Large intestine (tissue), 12 donors: ENCODE measurements around the gene OR3A1. TPM values are rescaled to one million over a fixed set of nuclear protein-coding genes. Genes with fewer than 3 reads are reported as not detected.
"Not testable (repeated sequence)": the region's sequence is repeated elsewhere in the genome, so short reads cannot be mapped to it uniquely, and the experiment has no call there.

Experiments used
- DNase-seq, 2 donors: peaks; one replicate each; pipeline versions ENCODE4 v3.0.0 to v3.0.0-alpha.2; 2013
- H3K27ac ChIP-seq: one replicate; pipeline ENCODE4 v1.5.1; 2013; ENCODE audit warnings: low read length
- H3K27me3 ChIP-seq: 2 replicates; pipeline ENCODE4 v1.6.1; 2013; ENCODE audit warnings: low read length; ENCODE audit not compliant: control insufficient read depth, insufficient read depth
- H3K36me3 ChIP-seq: 2 replicates; pipeline ENCODE4 v1.6.1; 2013; ENCODE audit warnings: low read length; ENCODE audit not compliant: control insufficient read depth, insufficient read depth
- H3K4me1 ChIP-seq: one replicate; pipeline ENCODE4 v1.6.1; 2013; ENCODE audit warnings: low read length; ENCODE audit not compliant: control insufficient read depth, insufficient read depth
- H3K4me3 ChIP-seq: one replicate; pipeline ENCODE4 v1.5.1; 2013; ENCODE audit warnings: low read length
- H3K9me3 ChIP-seq: one replicate; pipeline ENCODE4 v1.6.1; 2013; ENCODE audit warnings: mild to moderate bottlenecking, low read depth, low read length, moderate library complexity; ENCODE audit not compliant: control insufficient read depth
- WGBS: methylation state at CpG from one replicate; pipeline ENCODE4 v1.1.5; 2013; ENCODE audit warnings: low lambda C conversion rate; ENCODE audit not compliant: insufficient coverage; 5-methylcytosine and 5-hydroxymethylcytosine counted together
- long read RNA-seq, 11 donors: transcript quantifications; one replicate each; lab custom pipeline, GENCODE V29; 2026
- polyA plus RNA-seq: library from polyadenylated mRNA; unstranded; fragments of 120-200 nt; gene quantifications from one replicate; pipeline ENCODE4 v1.2.1, GENCODE V29; 2013

The OR3A1 gene, protein sequence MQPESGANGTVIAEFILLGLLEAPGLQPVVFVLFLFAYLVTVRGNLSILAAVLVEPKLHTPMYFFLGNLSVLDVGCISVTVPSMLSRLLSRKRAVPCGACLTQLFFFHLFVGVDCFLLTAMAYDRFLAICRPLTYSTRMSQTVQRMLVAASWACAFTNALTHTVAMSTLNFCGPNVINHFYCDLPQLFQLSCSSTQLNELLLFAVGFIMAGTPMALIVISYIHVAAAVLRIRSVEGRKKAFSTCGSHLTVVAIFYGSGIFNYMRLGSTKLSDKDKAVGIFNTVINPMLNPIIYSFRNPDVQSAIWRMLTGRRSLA
- polyA plus RNA-seq: not detected
- long read RNA-seq, donor 1: 0 reads
- long read RNA-seq, donor 2: 0 reads
- long read RNA-seq, donor 3: 0 reads
- long read RNA-seq, donor 4: 0 reads
- long read RNA-seq, donor 5: 0 reads
- long read RNA-seq, donor 6, partial matches to known transcripts: 0 of 1 reads
- long read RNA-seq, donor 6, other reads (novel, unspliced or antisense): 0 of 1 reads
- long read RNA-seq, donor 7: 0 reads
- long read RNA-seq, donor 8: 0 reads
- long read RNA-seq, donor 9: 0 reads
- long read RNA-seq, donor 10: 0 reads
- long read RNA-seq, donor 11: 0 reads

DNA sequence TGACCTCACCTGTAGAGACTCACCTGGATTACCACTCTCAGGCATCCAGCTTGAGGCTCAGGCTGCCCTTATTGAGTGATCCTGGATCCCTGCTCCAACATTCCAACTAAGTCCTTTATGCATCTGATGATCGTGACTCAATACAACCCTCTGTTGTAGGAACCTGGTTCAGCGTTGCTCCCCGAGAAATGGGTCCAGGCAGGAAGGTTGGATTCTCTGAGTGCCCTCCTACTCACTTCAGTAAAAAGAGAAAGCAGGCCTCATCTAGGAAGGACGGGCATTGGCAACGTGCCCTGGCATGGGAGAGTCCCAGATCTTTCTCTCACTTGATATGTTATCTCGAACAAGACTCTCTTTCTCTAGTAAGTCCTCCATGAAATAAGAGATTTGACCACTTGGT, at the start of gene OR3A1:
OR3A1 (minus strand) TSS at position 101 of the 400 bp plus-strand sequence. CDS start 5,778 bp downstream, outside the sequence.
- Histone ChIP-seq H3K27me3 (no peaks in the 10 kb centered on the region), H3K9me3 (no peaks in the 10 kb centered on the region), H3K27ac (no peak within 1 kb of the TSS), H3K36me3 (no peaks in the 10 kb centered on the region), H3K4me1 (no peaks in the 10 kb centered on the region), H3K4me3 (no peak within 1 kb of the TSS)
- no peak for DNase-seq
- WGBS: 90% methylated on average over 2 of the region's 6 CpGs

DNA sequence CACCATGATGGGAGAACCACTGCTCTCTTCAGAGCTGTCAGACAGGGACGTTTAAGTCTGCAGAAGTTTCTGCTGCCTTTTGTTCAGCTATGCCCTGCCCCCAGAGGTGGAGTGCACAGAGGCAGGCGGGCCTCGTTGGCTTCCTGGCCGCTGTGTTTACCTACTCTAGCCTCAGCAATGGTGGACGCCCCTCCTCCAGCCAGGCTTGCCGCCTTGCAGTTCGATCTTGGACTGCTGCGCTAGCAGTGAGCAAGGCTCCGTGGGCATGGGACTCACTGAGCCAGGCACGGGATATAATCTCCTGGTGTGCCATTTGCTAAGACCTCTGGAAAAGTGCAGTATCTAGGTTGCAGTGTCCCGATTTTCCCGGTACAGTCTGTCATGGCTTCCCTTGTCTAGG, 44.6 kb upstream of the OR3A1 start:
- WGBS: no CpG with 5 or more reads among the region's 12 CpGs
- H3K27me3 ChIP-seq, H3K4me1 ChIP-seq, DNase-seq, H3K27ac ChIP-seq, H3K36me3 ChIP-seq, H3K9me3 ChIP-seq, H3K4me3 ChIP-seq: not testable (repeated sequence)

DNA sequence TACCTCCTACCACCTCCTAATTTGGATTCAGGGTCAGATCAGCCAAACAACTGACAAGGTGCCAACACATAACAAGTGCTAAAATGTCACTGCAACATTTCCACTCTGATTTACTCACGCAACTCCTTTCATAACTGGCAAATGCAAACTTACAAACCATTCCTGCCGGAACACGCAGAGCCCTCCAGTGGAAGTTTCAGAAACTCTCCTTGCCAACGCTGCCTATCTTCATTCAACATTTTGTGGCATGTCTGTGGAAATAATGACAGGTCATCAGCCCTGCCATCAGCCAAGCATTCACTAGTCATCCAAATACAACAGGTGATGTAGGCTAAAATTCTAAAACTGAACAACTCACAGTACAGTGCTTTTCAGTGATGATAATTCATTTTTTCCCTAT, 37.7 kb upstream of the OR3A1 start:
- H3K27me3 ChIP-seq: no peaks in the 10 kb centered on the region
- no peak for DNase-seq
- H3K36me3 ChIP-seq: no peaks in the 10 kb centered on the region
- no peak overlapping the region for H3K27ac ChIP-seq
- no peaks in the 10 kb centered on the region for H3K9me3 ChIP-seq
- no peaks in the 10 kb centered on the region for H3K4me1 ChIP-seq
- no CpG with 5 or more reads among the region's 4 CpGs for WGBS
- no peak overlapping the region for H3K4me3 ChIP-seq

DNA sequence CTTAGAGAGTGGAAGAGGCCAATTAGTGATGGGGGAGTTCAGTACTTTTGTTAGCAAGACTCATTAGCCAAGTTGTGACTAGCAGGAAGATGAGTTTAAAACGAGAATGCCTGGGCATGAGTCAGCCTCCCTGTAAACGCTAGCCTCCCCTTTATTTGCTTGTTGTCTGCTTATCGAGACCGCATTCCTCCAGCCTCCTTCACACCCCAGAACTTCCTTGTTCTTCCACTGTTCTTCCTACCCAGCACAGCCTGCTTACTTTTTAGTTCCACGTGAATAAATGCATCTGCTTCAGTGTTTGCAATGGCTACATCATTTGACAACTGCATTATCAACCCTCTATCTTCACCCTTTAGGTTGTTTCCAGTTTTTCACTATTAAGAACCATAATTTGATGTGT, 20.2 kb upstream of the OR3A1 start:
- H3K4me3 ChIP-seq: no peak overlapping the region
- WGBS: 20% methylated on average over 2 of the region's 5 CpGs
- no peak for DNase-seq
- H3K27ac ChIP-seq: no peak overlapping the region
- H3K36me3 ChIP-seq: no peaks in the 10 kb centered on the region
- H3K9me3 ChIP-seq: no peaks in the 10 kb centered on the region
- H3K4me1 ChIP-seq: no peaks in the 10 kb centered on the region
- no peaks in the 10 kb centered on the region for H3K27me3 ChIP-seq

DNA sequence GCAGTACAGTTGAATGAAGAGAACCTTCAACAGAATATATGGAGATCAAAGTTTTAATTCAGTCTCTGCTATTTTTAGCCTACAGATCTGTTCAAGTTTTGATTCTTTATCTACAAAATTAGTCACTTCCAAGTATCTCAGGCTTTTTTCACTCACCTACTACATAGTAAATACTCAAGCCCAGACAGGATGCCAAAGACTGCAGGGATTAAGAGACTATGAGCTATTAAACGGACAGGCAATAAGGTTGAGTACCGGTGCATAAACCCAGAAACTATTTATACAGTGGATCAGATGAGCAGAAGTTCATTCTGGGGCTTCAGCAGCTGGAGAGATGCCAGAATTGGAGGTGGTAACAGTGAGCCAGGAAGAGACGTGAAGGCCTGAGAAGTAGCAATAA, 18.7 kb upstream of the OR3A1 start:
- Histone ChIP-seq H3K4me1 (no peaks in the 10 kb centered on the region), H3K36me3 (no peaks in the 10 kb centered on the region), H3K4me3 (no peak overlapping the region), H3K27ac (no peak overlapping the region), H3K27me3 (no peaks in the 10 kb centered on the region), H3K9me3 (no peaks in the 10 kb centered on the region)
- WGBS: no CpG with 5 or more reads among the region's 3 CpGs
- no peak for DNase-seq

DNA sequence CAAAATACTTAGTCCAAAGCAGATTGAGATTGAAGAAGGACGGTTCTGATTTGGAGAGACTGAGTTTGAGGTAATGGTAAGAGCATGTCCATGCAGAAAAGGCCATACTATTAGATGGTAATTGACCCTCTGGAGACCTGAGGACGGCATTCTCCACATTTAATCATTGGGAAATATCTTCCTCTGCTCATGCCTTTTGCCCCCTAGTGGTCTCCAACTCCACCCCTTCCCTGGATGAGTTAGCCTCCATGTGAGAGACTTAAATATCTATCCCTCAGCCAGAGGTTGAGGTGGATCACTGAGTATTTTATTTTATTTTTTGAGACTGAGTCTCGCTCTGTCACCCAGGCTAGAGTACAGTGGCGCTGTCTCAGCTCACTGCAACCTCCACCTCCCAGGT, 10.4 kb upstream of the OR3A1 start:
- no peak overlapping the region for H3K27ac ChIP-seq
- no peaks in the 10 kb centered on the region for H3K4me1 ChIP-seq
- H3K4me3 ChIP-seq: no peak overlapping the region
- H3K36me3 ChIP-seq: no peaks in the 10 kb centered on the region
- DNase-seq: no peak
- H3K27me3 ChIP-seq: no peaks in the 10 kb centered on the region
- no CpG with 5 or more reads among the region's 4 CpGs for WGBS
- no peaks in the 10 kb centered on the region for H3K9me3 ChIP-seq

DNA sequence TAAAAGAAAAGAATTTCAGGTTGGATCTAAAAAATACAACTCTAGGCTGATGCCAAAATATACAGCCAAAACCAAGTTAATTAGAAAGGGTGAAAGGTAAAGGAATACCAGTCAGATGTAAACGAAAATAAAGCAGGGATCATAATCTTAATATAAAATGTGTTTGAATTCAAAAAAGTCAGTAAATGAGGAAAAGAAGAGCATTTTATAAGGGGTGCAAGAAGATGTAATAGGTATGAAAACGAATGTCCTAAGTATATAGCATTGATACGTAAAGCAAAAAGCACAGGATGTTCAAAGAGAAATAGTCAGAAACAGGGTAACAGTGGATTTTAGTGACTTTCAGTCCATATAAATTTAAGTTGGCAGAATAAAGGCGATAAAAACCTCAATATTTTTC, 2.5 kb downstream of the OR3A1 start:
- Histone ChIP-seq H3K27me3 (no peaks in the 10 kb centered on the region), H3K9me3 (no peaks in the 10 kb centered on the region), H3K27ac (no peak overlapping the region), H3K4me3 (no peak overlapping the region), H3K4me1 (no peaks in the 10 kb centered on the region), H3K36me3 (no peaks in the 10 kb centered on the region)
- DNase-seq: no peak
- 48% methylated on average over 2 of the region's 4 CpGs for WGBS

DNA sequence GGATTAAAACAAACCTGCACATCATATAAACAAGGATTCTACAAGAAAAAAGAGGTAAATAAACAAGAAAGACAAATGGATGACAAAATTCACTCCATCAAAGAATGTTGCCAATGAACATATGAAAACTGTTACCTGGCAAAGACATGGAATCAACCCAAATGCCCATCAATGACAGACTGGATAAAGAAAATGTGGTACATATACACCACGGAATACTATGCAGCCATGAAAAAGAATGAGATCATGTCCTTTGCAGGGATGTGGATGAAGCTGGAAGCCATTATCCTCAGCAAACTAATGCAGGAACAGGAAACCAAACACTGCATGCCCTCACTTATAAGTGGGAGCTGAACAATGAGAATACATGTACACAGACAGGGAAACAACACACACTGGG, 4.6 kb downstream of the OR3A1 start:
- not testable (repeated sequence) for H3K36me3 ChIP-seq, H3K4me3 ChIP-seq, H3K27me3 ChIP-seq, H3K27ac ChIP-seq, DNase-seq, H3K9me3 ChIP-seq, H3K4me1 ChIP-seq
- WGBS: no CpG with 5 or more reads among the region's 1 CpG

DNA sequence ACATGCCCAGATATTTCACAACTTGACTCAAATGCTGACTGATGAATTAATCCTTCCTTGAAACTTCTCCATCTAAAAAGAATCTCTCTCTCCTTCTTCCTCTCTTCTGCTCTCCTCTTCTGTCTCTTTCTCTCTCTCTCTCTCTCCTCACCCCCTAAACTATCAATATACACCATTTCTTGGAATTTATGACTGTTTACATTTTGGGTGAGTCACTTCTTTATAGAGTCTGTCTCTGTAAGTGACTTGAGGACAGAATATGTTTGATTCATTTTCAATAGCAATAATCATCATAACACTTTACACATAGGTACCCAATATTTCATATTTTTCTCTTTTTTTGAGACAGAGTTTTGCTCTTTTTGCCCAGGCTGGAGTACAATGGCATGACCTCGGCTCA, 15.3 kb downstream of the OR3A1 start:
- Histone ChIP-seq H3K9me3 (no peaks in the 10 kb centered on the region), H3K36me3 (no peaks in the 10 kb centered on the region), H3K4me3 (no peak overlapping the region), H3K4me1 (peaks cover 2% of the 10 kb centered on the region), H3K27me3 (no peaks in the 10 kb centered on the region), H3K27ac (no peak overlapping the region)
- no peak for DNase-seq
- whole genome bisulfite sequencing: no CpG with 5 or more reads among the region's 1 CpG

DNA sequence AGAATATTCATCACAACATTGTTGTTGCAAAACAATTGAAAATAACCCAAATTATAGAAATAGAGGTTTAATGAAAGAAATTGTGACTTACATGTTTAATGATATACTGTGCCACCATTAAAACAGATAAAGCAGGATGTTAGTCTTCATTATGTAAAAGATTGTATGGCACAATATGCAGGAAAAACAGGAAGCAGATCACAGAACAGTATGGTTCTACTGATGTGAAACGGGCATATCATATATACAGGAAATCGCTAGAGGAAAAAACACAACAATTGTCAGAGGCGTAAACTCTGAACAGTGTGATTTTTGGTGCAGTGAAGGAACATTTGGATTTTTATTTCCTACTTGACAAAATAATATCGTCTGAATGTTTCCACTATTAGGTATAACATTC, 22.0 kb downstream of the OR3A1 start:
- H3K27ac ChIP-seq: no peak overlapping the region
- H3K4me3 ChIP-seq: no peak overlapping the region
- H3K4me1 ChIP-seq: no peaks in the 10 kb centered on the region
- no peak for DNase-seq
- no peaks in the 10 kb centered on the region for H3K27me3 ChIP-seq
- no peaks in the 10 kb centered on the region for H3K9me3 ChIP-seq
- no peaks in the 10 kb centered on the region for H3K36me3 ChIP-seq
- no CpG with 5 or more reads among the region's 4 CpGs for WGBS
